Karpas-422 (cell line): ENCODE data around the gene PKMYT1. TPM values are rescaled to one million over a fixed set of nuclear protein-coding genes. Genes with fewer than 3 reads are reported as not detected.

Experiments used
- DNase-seq: peaks from one replicate; pipeline ENCODE4 v3.0.0-alpha.2; 2015
- H2AFZ ChIP-seq: fragments of 200-600 bp; sonication (generic); 2 replicates; pipeline ENCODE4 v1.6.1; 2014; ENCODE audit warnings: antibody characterized with exemption, low read length, mixed read lengths
- H3K27ac ChIP-seq: fragments of 200-600 bp; sonication (generic); 2 replicates; pipeline ENCODE4 v1.5.1; 2014; ENCODE audit warnings: mild to moderate bottlenecking, low read length, moderate library complexity
- H3K27me3 ChIP-seq: fragments of 200-600 bp; sonication (generic); 2 replicates; pipeline ENCODE4 v1.6.1; 2014; ENCODE audit warnings: low read length, mixed read lengths
- H3K36me3 ChIP-seq: fragments of 200-600 bp; sonication (generic); 2 replicates; pipeline ENCODE4 v1.6.1; 2014; ENCODE audit warnings: low read length, mixed read lengths; ENCODE audit not compliant: insufficient read depth
- H3K4me1 ChIP-seq: fragments of 200-600 bp; sonication (generic); 2 replicates; pipeline ENCODE4 v1.6.1; 2014; ENCODE audit warnings: mild to moderate bottlenecking, low read length, mixed read lengths
- H3K4me2 ChIP-seq: fragments of 200-600 bp; sonication (generic); 2 replicates; pipeline ENCODE4 v1.6.1; 2014; ENCODE audit warnings: low read length, low read depth, mild to moderate bottlenecking; ENCODE audit not compliant: poor library complexity, severe bottlenecking
- H3K4me3 ChIP-seq: fragments of 200-600 bp; sonication (generic); 2 replicates; pipeline ENCODE4 v1.5.1; 2014; ENCODE audit warnings: mild to moderate bottlenecking, antibody characterized with exemption, low read length, mixed read lengths
- H3K79me2 ChIP-seq: fragments of 200-600 bp; sonication (generic); 2 replicates; pipeline ENCODE4 v1.6.1; 2014; ENCODE audit warnings: mild to moderate bottlenecking, low read length, mixed read lengths
- H3K9ac ChIP-seq: fragments of 200-600 bp; sonication (generic); 2 replicates; pipeline ENCODE4 v1.6.0; 2014; ENCODE audit warnings: low read length
- H3K9me2 ChIP-seq: fragments of 200-600 bp; sonication (generic), shearing (Covaris generic); replicated peaks from 2 replicates; pipeline ENCODE4 v1.6.0; 2014; ENCODE audit warnings: mild to moderate bottlenecking, low read length, moderate library complexity; ENCODE audit not compliant: insufficient read depth
- H3K9me3 ChIP-seq: fragments of 300-700, 200-600 bp; sonication (generic); 2 replicates; pipeline ENCODE4 v1.6.1; 2014; ENCODE audit warnings: low read length, mixed read lengths
- H4K20me1 ChIP-seq: fragments of 200-600 bp; sonication (generic); 2 replicates; pipeline ENCODE4 v1.6.1; 2014; ENCODE audit warnings: mild to moderate bottlenecking, antibody characterized with exemption, low read length, low read depth; ENCODE audit not compliant: insufficient read depth
- total RNA-seq: library from RNA; depleted of rRNA; stranded (reverse); fragments of >200 nt; shearing (Covaris generic); gene quantifications from 2 replicates; pipeline ENCODE4 v1.2.3, GENCODE V29; 2014; ENCODE audit warnings: low replicate concordance

PKMYT1 gene
- total RNA-seq, 1 experiment from 2014 or later, result 17.6 TPM

DNA sequence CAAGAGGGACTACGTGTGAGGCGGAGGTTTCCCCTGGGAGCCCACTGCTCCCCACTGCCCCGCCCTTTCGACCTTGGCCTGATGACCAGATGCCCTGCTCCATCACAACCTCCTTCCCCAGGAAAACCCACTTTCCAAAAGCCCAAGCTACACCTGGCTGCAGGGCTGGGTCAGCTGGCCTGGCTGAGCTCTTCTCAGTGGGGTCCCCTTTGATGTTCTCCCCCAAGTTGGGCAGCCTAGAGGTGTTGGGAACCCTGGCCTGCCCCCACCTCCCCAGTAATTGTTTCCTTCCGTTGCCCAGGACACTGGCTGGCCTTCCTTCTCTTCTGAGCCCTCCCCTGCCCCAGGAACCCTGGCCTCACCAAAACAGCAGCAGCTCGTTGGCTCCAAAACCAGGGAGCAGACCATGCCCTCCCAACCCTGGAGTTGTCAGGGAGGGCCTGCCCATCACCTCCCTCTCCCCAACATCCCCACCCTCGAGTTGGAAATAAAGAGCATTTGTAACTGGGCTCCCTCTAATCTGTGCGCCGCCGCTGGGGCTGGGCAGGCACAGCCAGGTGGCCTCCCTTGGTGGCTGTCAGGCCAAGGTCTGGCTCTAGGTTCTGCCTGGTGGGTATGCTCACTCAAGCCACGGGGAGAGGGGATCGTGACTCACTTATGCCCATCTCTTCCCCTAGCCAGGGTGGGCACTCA is 33.9 kb upstream of the PKMYT1 start:
- Histone ChIP-seq H4K20me1 (no peaks in the 10 kb centered on the region), H3K27ac (no peak overlapping the region), H3K4me2 (no peak overlapping the region), H3K36me3 (no peaks in the 10 kb centered on the region), H3K27me3 (no peaks in the 10 kb centered on the region), H3K9me2 (no peaks in the 10 kb centered on the region), H2AFZ (no peak overlapping the region), H3K9me3 (no peaks in the 10 kb centered on the region), H3K4me1 (no peaks in the 10 kb centered on the region), H3K79me2 (no peaks in the 10 kb centered on the region), H3K4me3 (no peak overlapping the region), H3K9ac (no peak overlapping the region)
- DNase-seq, result no peak

DNA sequence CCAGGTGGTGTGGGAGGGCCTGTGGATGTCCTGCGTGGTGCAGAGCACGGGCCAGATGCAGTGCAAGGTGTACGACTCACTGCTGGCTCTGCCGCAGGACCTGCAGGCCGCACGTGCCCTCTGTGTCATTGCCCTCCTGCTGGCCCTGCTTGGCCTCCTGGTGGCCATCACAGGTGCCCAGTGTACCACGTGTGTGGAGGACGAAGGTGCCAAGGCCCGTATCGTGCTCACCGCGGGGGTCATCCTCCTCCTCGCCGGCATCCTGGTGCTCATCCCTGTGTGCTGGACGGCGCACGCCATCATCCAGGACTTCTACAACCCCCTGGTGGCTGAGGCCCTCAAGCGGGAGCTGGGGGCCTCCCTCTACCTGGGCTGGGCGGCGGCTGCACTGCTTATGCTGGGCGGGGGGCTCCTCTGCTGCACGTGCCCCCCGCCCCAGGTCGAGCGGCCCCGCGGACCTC is 33.3 kb upstream of the PKMYT1 start:
- H3K79me2 ChIP-seq, result no peaks in the 10 kb centered on the region
- H3K9me3 ChIP-seq, result no peaks in the 10 kb centered on the region
- no peaks in the 10 kb centered on the region for H3K9me2 ChIP-seq
- no peak overlapping the region for H3K4me2 ChIP-seq
- no peak for DNase-seq
- H3K4me3 ChIP-seq, result no peak overlapping the region
- no peaks in the 10 kb centered on the region for H3K4me1 ChIP-seq
- no peaks in the 10 kb centered on the region for H3K36me3 ChIP-seq
- H3K9ac ChIP-seq, result no peak overlapping the region
- H4K20me1 ChIP-seq, result no peaks in the 10 kb centered on the region
- no peak overlapping the region for H2AFZ ChIP-seq
- H3K27me3 ChIP-seq, result no peaks in the 10 kb centered on the region
- no peak overlapping the region for H3K27ac ChIP-seq

- no peak within 1 kb of the TSS for H3K4me3 ChIP-seq
- no peaks in the 10 kb centered on the region for H4K20me1 ChIP-seq
- no peak within 1 kb of the TSS for H2AFZ ChIP-seq
- H3K27ac ChIP-seq, result no peak within 1 kb of the TSS
- H3K9ac ChIP-seq, result no peak within 1 kb of the TSS
- no peaks in the 10 kb centered on the region for H3K9me2 ChIP-seq
- no peak within 1 kb of the TSS for H3K4me2 ChIP-seq
- H3K36me3 ChIP-seq, result no peaks in the 10 kb centered on the region
- H3K9me3 ChIP-seq, result no peaks in the 10 kb centered on the region
- no peaks in the 10 kb centered on the region for H3K27me3 ChIP-seq
- no peak for DNase-seq
- no peaks in the 10 kb centered on the region for H3K79me2 ChIP-seq
- no peaks in the 10 kb centered on the region for H3K4me1 ChIP-seq
Observed at GRCh38 chr16:3012828-3013420, 32.7 kb upstream of the PKMYT1 start, which contains the start of gene CLDN9. Gene CLDN9, plus strand, starts transcription at chr16:3012923. Its CDS starts 440 bp downstream, at chr16:3013363.

DNA sequence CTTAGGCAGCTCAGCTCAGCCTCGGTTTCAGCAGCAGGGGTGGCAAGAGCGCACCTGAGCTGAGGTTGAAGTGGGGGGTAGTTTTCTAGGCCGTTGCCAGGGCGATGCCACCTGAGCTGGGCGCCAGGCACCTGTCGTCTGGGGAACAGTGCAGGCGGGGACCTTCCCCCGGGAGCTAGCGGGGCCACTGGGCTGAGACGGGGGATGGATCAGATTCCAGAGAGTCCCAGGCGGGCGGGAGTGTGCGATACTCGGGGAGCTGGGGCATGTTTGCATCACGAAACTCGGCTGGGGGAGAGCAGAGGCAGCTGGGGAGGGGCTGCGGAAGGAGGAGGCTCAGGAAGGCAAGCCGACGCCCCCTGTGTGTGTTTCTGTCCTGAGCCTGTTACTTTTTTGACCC is 32.0 kb upstream of the PKMYT1 start:
- H3K27me3 ChIP-seq, result no peaks in the 10 kb centered on the region
- H3K27ac ChIP-seq, result no peak overlapping the region
- H3K4me2 ChIP-seq, result no peak overlapping the region

DNA sequence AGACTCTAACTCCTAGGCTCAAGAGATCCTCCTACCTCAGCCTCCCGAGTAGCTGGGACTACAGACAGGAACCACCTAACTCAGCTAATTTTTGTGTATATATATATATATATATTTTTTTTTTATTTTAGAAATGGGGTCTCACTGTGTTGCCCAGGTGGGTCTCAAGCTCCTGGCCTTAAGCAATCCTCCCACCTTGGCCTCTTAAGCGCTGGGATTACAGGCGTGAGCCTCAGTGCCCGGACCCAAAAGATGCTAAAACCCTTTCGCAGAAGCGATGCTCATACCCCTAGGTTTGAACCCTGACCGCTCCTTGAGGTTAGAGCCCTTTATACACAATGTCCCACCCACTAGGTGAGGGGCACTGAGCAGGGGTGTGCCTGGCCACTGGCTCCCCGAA is 30.3 kb upstream of the PKMYT1 start:
- no peaks in the 10 kb centered on the region for H3K79me2 ChIP-seq
- H4K20me1 ChIP-seq, result no peaks in the 10 kb centered on the region
- no peak overlapping the region for H3K4me2 ChIP-seq
- H3K27ac ChIP-seq, result no peak overlapping the region
- DNase-seq, result no peak
- H3K9ac ChIP-seq, result no peak overlapping the region
- H3K9me2 ChIP-seq, result no peaks in the 10 kb centered on the region
- H3K36me3 ChIP-seq, result no peaks in the 10 kb centered on the region
- no peak overlapping the region for H2AFZ ChIP-seq
- H3K9me3 ChIP-seq, result no peaks in the 10 kb centered on the region
- H3K27me3 ChIP-seq, result no peaks in the 10 kb centered on the region
- H3K4me3 ChIP-seq, result no peak overlapping the region
- H3K4me1 ChIP-seq, result no peaks in the 10 kb centered on the region

More for the DNA sequence above, 32.0 kb upstream of the PKMYT1 start:
- Histone ChIP-seq H3K9me3 (no peaks in the 10 kb centered on the region), H3K4me1 (no peaks in the 10 kb centered on the region), H3K79me2 (no peaks in the 10 kb centered on the region), H4K20me1 (no peaks in the 10 kb centered on the region), H2AFZ (no peak overlapping the region), H3K9ac (no peak overlapping the region), H3K9me2 (no peaks in the 10 kb centered on the region), H3K36me3 (no peaks in the 10 kb centered on the region), H3K4me3 (no peak overlapping the region)
- no peak for DNase-seq

DNA sequence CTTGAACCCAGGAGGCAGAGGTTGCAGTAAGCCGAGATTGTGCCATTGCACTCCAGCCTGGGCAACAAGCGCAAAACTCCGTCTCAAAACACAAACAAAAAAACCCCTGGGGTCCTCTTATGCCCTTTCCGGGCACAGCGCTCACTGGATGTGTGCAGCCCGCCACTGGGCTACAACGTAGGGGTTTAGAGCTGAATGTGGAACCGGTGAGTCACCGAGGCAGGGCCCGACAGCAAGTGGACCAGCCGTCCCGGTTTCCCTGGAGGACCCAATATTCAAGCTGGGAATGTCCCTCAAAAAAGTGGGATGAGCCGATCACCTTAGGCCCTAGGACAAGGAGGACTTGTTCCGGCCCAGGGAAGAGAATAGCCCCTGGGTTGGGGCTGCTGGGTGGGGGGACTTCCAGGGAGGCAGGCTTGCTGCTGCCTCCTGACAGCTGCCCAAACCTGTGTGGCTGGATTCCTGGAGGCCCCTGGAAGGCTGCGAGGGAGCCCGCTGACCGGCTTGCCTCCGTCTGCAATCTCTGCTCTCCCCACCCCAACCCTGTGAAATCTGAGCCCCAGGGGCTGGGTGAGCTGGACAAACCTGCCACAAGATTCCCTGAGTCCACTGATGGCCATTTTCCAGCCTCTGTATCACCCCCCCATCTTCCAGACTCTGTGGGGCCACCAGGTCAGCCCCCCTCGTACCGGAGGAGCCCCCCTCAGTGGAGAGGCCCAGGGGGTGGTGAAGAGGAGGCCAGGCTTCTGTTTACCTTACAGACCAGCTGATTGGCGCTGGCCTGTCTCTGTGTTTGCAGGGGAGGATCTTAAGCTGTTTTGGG is 29.5 kb upstream of the PKMYT1 start:
- Histone ChIP-seq H3K4me3 (no peak overlapping the region), H3K9ac (no peak overlapping the region), H3K27me3 (no peaks in the 10 kb centered on the region), H3K9me3 (no peaks in the 10 kb centered on the region), H2AFZ (no peak overlapping the region), H3K27ac (no peak overlapping the region), H3K9me2 (no peaks in the 10 kb centered on the region), H3K4me2 (no peak overlapping the region), H3K4me1 (peaks cover 2% of the 10 kb centered on the region), H3K36me3 (no peaks in the 10 kb centered on the region), H4K20me1 (no peaks in the 10 kb centered on the region), H3K79me2 (no peaks in the 10 kb centered on the region)
- DNase-seq, result no peak

- no peaks in the 10 kb centered on the region for H4K20me1 ChIP-seq
- no peak overlapping the region for H3K9ac ChIP-seq
- no peak overlapping the region for H3K4me2 ChIP-seq
Observed at GRCh38 chr16:3008690-3009037, 28.4 kb upstream of the PKMYT1 start.

GRCh38 chr16:3007957-3008689 is 27.9 kb upstream of the PKMYT1 start:
- no peak for DNase-seq
- no peak overlapping the region for H3K27ac ChIP-seq
- no peaks in the 10 kb centered on the region for H3K36me3 ChIP-seq
- no peaks in the 10 kb centered on the region for H3K9me2 ChIP-seq
- no peak overlapping the region for H2AFZ ChIP-seq
- H3K4me3 ChIP-seq, result no peak overlapping the region
- no peak overlapping the region for H3K9ac ChIP-seq
- no peaks in the 10 kb centered on the region for H3K79me2 ChIP-seq
- H4K20me1 ChIP-seq, result no peaks in the 10 kb centered on the region
- peaks cover 3% of the 10 kb centered on the region for H3K4me1 ChIP-seq
- no peaks in the 10 kb centered on the region for H3K9me3 ChIP-seq
- no peak overlapping the region for H3K4me2 ChIP-seq
- H3K27me3 ChIP-seq, result no peaks in the 10 kb centered on the region

More at GRCh38 chr16:3008690-3009037, 28.4 kb upstream of the PKMYT1 start:
- Histone ChIP-seq H3K27ac (no peak overlapping the region), H3K9me3 (no peaks in the 10 kb centered on the region), H3K4me1 (peaks cover 3% of the 10 kb centered on the region), H3K79me2 (no peaks in the 10 kb centered on the region), H3K9me2 (no peaks in the 10 kb centered on the region), H3K36me3 (no peaks in the 10 kb centered on the region), H3K27me3 (no peaks in the 10 kb centered on the region), H3K4me3 (no peak overlapping the region), H2AFZ (no peak overlapping the region)
- no peak for DNase-seq
